Measurements from ENCODE around the gene ABCC6. TPM values are rescaled to one million over a fixed set of nuclear protein-coding genes. Genes with fewer than 3 reads are reported as not detected.
"Not testable (repeated sequence)": the region's sequence is repeated elsewhere in the genome, so short reads cannot be mapped to it uniquely, and the experiment has no call there.

ABCC6 gene
- total and polyA plus RNA-seq, 2 experiments from 2014 or later, result 7.1 to 10.0 TPM

DNA sequence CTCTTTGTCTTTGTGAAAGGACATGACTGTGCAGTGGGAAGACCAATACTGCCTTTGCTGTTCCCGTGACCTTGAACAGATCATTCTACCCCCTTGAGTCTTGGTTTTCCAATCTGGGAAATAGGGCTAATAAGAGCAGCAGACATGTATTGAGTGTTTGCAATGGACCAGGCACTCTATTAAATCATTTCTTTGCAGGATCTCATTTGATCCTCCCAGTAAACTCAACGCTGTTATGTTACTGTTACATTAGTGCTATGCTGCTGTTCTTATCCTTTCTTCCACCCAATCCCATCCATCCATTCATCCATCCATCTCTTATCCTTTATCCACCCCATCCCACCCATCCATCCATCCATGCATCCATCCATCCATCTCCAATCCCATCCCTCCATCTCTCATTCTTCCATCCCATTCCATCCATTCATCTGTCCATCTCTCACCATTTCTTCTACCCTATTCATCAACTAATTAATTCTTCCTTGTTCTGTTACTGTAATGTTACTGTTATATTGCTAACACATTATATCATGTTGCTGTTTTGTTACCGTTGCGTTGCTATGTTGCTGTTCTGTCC, 65.1 kb downstream of the ABCC6 start:
- no peaks in the 10 kb centered on the region for H3K27me3 ChIP-seq
- DNase-seq (ENCODE audit: low read depth in 1 of 2, low spot score in 1 of 2), result no peak
- peaks cover 3% of the 10 kb centered on the region for H3K9me3 ChIP-seq (ENCODE audit: low read depth)
- H3K4me1 ChIP-seq (ENCODE audit: low read depth), result no peaks in the 10 kb centered on the region
- H3K27ac ChIP-seq, result no peak overlapping the region
- no peak overlapping the region for H3K4me3 ChIP-seq
- H3K36me3 ChIP-seq, result no peaks in the 10 kb centered on the region
- TF ChIP-seq, protein P1, sequence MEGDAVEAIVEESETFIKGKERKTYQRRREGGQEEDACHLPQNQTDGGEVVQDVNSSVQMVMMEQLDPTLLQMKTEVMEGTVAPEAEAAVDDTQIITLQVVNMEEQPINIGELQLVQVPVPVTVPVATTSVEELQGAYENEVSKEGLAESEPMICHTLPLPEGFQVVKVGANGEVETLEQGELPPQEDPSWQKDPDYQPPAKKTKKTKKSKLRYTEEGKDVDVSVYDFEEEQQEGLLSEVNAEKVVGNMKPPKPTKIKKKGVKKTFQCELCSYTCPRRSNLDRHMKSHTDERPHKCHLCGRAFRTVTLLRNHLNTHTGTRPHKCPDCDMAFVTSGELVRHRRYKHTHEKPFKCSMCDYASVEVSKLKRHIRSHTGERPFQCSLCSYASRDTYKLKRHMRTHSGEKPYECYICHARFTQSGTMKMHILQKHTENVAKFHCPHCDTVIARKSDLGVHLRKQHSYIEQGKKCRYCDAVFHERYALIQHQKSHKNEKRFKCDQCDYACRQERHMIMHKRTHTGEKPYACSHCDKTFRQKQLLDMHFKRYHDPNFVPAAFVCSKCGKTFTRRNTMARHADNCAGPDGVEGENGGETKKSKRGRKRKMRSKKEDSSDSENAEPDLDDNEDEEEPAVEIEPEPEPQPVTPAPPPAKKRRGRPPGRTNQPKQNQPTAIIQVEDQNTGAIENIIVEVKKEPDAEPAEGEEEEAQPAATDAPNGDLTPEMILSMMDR (IDR thresholded peaks at IDR 0.05; ENCODE audit: low read depth, low read length), result no peak

DNA sequence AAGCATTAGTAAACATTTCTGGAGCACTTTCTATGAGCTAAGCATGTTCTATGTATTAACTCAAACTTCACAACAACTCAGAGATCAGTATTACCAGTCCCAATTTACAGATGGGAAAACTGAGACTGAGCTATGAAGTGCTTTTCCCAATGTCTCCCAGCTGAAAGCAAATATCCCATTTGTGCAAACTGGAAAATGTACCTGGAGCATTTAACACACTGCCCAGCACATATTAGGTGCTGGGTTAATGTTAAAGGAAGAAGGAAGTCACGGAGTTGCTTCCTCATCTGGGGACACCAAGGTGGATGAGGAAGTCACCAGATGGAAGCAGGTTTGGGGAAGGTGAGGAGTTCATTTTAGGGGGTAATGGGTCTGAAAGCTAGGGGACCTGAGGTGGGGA, 66.1 kb downstream of the ABCC6 start:
- H3K9me3 ChIP-seq (ENCODE audit: low read depth), result peaks cover 3% of the 10 kb centered on the region
- TF ChIP-seq, protein P1 (IDR thresholded peaks at IDR 0.05; ENCODE audit: low read depth, low read length), result no peak
- H3K4me1 ChIP-seq (ENCODE audit: low read depth), result no peaks in the 10 kb centered on the region
- H3K36me3 ChIP-seq, result no peaks in the 10 kb centered on the region
- no peaks in the 10 kb centered on the region for H3K27me3 ChIP-seq
- no peak overlapping the region for H3K27ac ChIP-seq
- no peak for DNase-seq (ENCODE audit: low read depth in 1 of 2, low spot score in 1 of 2)
- H3K4me3 ChIP-seq, result no peak overlapping the region

DNA sequence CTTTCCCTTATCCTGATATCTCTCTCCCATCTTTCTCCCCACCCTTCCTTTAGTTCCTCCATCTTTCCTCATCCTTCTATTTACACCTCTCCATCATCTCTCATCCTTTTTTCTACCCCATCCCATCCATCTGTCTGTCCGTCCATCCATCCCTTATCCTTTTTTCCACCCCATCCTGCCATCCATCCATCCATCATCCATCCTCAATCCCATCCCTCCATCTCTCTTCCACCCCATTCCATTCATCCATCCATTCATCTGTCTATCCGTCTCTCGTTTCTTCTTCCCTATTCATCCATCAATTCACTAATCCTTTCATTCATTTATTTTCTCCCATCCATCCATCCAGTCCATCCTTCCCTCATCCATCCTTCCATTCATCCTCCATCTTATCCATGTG, 68.1 kb downstream of the ABCC6 start:
- Histone ChIP-seq H3K36me3 (no peaks in the 10 kb centered on the region), H3K27me3 (no peaks in the 10 kb centered on the region), H3K9me3 (ENCODE audit: low read depth) (peaks cover 3% of the 10 kb centered on the region), H3K27ac (no peak overlapping the region), H3K4me1 (ENCODE audit: low read depth) (no peaks in the 10 kb centered on the region), H3K4me3 (no peak overlapping the region)
- TF ChIP-seq, protein P1 (IDR thresholded peaks at IDR 0.05; ENCODE audit: low read depth, low read length), result no peak
- DNase-seq (ENCODE audit: low read depth in 1 of 2, low spot score in 1 of 2), result no peak

DNA sequence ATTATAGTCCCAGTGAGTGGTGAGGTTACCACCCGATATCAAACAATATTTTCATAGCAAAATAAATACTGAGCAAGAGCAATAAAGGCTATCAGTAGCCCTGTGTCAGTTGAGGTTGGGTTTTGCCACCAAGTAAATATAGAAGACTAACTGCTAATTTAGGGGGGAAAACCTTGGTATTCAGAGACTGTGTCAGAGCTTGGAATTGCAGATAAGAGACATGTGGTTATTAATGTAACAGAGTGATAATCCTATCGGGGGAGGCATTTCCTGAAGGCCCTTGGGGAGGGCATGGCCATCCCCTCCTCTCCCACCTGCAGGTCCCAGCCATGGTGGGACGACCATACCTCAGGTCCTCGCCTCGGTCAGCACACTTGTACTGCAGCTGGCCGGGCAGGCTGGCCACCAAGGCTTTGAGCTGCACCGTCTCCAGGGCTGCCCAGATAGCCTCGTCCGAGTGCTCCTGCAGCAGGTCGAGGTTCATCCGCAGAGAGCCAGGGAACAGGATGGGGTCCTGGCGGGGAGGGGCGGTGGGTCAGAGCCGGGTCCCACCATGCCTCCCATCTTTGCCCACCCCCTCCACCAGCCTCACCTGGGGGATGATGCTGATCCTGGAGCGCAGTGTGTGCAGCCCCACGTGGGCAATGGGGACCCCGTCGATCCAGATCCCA, 68.9 kb downstream of the ABCC6 start:
- no peak overlapping the region for H3K27ac ChIP-seq
- DNase-seq (ENCODE audit: low read depth in 1 of 2, low spot score in 1 of 2), result no peak

DNA sequence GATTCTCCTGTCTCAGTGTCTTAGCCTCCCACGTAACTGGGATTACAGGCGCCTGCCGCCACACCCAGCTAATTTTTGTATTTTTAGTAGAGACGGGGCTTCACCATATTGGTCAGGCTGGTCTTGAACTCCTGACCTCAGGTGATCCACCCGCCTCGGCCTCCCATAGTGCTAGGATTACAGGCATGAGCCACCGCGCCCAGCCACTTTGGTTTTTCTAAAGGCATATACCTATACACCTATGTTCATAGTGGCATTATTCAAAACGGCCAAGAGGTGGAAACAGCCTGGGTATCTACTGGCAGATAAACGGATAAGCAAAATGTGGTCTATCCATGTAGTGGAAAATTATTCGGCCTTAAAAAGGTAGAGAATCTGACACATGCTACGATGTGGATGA, 70.3 kb downstream of the ABCC6 start:
- H3K4me1 ChIP-seq (ENCODE audit: low read depth); DNase-seq (ENCODE audit: low read depth in 1 of 2, low spot score in 1 of 2); H3K27me3 ChIP-seq; H3K4me3 ChIP-seq; H3K36me3 ChIP-seq; H3K27ac ChIP-seq; H3K9me3 ChIP-seq (ENCODE audit: low read depth): not testable (repeated sequence)

More for the DNA sequence above, 68.9 kb downstream of the ABCC6 start:
- H3K4me3 ChIP-seq, result no peak overlapping the region
- H3K9me3 ChIP-seq (ENCODE audit: low read depth), result peaks cover 3% of the 10 kb centered on the region
- H3K27me3 ChIP-seq, result no peaks in the 10 kb centered on the region
- no peaks in the 10 kb centered on the region for H3K36me3 ChIP-seq
- TF ChIP-seq, protein P1 (IDR thresholded peaks at IDR 0.05; ENCODE audit: low read depth, low read length), result no peak
- H3K4me1 ChIP-seq (ENCODE audit: low read depth), result no peaks in the 10 kb centered on the region

DNA sequence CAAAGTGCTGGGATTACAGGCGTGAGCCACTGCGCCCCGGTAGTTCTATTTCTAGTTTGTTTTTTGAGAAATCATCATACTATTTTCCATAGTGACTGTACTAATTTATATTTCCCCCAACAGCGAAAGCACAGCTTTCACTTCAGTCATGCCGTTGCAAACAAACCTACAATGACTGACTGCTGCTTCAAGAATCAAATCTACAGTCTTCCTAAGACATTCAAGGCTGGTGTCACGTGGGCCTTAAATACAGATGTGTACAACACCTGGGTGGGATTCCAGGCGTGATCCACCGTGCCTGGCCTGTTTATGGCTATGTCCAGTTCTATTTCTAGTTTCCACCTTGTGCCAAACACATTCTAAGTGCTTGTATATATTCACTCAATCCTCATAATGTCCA, 72.0 kb downstream of the ABCC6 start:
- Histone ChIP-seq H3K27me3 (no peaks in the 10 kb centered on the region), H3K4me1 (ENCODE audit: low read depth) (no peaks in the 10 kb centered on the region), H3K9me3 (ENCODE audit: low read depth) (no peaks in the 10 kb centered on the region), H3K4me3 (no peak overlapping the region), H3K36me3 (no peaks in the 10 kb centered on the region), H3K27ac (no peak overlapping the region)
- TF ChIP-seq, protein P1 (IDR thresholded peaks at IDR 0.05; ENCODE audit: low read depth, low read length), result no peak
- no peak for DNase-seq (ENCODE audit: low read depth in 1 of 2, low spot score in 1 of 2)

Measured in cardiac muscle cell (in vitro differentiated cells and primary cell).